SU-DHL-6 (cell line): ENCODE data around the gene PDE7B.
A peak's percentile ranks its signal among the peaks of the same experiment; 100 is the strongest.

ENCODE experiments used
- H2AFZ ChIP-seq: fragments of 200-600 bp; sonication (generic); 2 replicates; pipeline ENCODE4 v1.6.1; 2014; ENCODE audit warnings: low read depth, mild to moderate bottlenecking, moderate library complexity, mixed read lengths, antibody characterized with exemption, low read length; ENCODE audit not compliant: severe bottlenecking
- H3F3A ChIP-seq: fragments of 200-600 bp; shearing (Covaris generic); 2 replicates; pipeline ENCODE4 v1.6.0; 2016; ENCODE audit warnings: antibody characterized with exemption, mild to moderate bottlenecking; ENCODE audit not compliant: insufficient read depth
- H3K27ac ChIP-seq: fragments of 200-600 bp; sonication (generic); 2 replicates; pipeline ENCODE4 v1.5.1; 2016; ENCODE audit warnings: low read depth, mild to moderate bottlenecking, low read length, moderate library complexity, mixed read lengths
- H3K27me3 ChIP-seq: fragments of 200-600 bp; sonication (generic), shearing (Covaris generic); 2 replicates; pipeline ENCODE4 v1.6.0; 2014; ENCODE audit warnings: mild to moderate bottlenecking, low read length
- H3K36me3 ChIP-seq: fragments of 200-600 bp; sonication (generic); 2 replicates; pipeline ENCODE4 v1.6.1; 2014; ENCODE audit warnings: mild to moderate bottlenecking, low read length, mixed read lengths
- H3K4me2 ChIP-seq: fragments of 300-600, 200-600 bp; shearing (Covaris generic), sonication (generic); 2 replicates; pipeline ENCODE4 v1.6.0; 2014; ENCODE audit warnings: low read length, low read depth, mild to moderate bottlenecking; ENCODE audit not compliant: poor library complexity, severe bottlenecking
- H3K4me3 ChIP-seq: fragments of 200-600 bp; sonication (generic); 2 replicates; pipeline ENCODE4 v1.5.1; 2014; ENCODE audit warnings: antibody characterized with exemption, low read length, mild to moderate bottlenecking, mixed read lengths; ENCODE audit not compliant: insufficient read depth, poor library complexity, severe bottlenecking
- H3K79me2 ChIP-seq: fragments of 200-600 bp; sonication (generic); 2 replicates; pipeline ENCODE4 v1.6.1; 2014; ENCODE audit warnings: mild to moderate bottlenecking, low read length, moderate library complexity; ENCODE audit not compliant: insufficient read depth
- H3K9ac ChIP-seq: fragments of 200-600 bp; sonication (generic); 2 replicates; pipeline ENCODE4 v1.7.0; 2014; ENCODE audit warnings: mild to moderate bottlenecking, low read length
- H3K9me2 ChIP-seq: fragments of 200-600 bp; sonication (generic); replicated peaks from 2 replicates; pipeline ENCODE4 v1.6.1; 2014; ENCODE audit warnings: low read length; ENCODE audit not compliant: insufficient read depth
- H3K9me3 ChIP-seq: fragments of 200-600 bp; sonication (generic); 2 replicates; pipeline ENCODE4 v1.6.1; 2014; ENCODE audit warnings: low read length, mixed read lengths; ENCODE audit not compliant: insufficient read depth
- H4K20me1 ChIP-seq: fragments of 200-600 bp; sonication (generic); 2 replicates; pipeline ENCODE4 v1.6.1; 2014; ENCODE audit warnings: low read depth, mild to moderate bottlenecking, antibody characterized with exemption, low read length, moderate library complexity, mixed read lengths
- EZH2phosphoT487 ChIP-seq: fragments of 200-600 bp; sonication (generic), shearing (Covaris generic); conservative IDR thresholded peaks from 2 replicates; pipeline ENCODE4 v1.6.1; 2018; ENCODE audit warnings: mild to moderate bottlenecking, antibody characterized with exemption, low read length, moderate library complexity, mixed read lengths
- TF ChIP-seq, protein P1 (sequence below): fragments of 200-600 bp; sonication (generic); IDR thresholded peaks from one replicate; pipeline ENCODE4 v1.5.1; 2017; ENCODE audit warnings: antibody characterized with exemption, mild to moderate bottlenecking, low read length, moderate library complexity; ENCODE audit not compliant: insufficient read depth, poor library complexity, severe bottlenecking

Gene PDE7B

DNA sequence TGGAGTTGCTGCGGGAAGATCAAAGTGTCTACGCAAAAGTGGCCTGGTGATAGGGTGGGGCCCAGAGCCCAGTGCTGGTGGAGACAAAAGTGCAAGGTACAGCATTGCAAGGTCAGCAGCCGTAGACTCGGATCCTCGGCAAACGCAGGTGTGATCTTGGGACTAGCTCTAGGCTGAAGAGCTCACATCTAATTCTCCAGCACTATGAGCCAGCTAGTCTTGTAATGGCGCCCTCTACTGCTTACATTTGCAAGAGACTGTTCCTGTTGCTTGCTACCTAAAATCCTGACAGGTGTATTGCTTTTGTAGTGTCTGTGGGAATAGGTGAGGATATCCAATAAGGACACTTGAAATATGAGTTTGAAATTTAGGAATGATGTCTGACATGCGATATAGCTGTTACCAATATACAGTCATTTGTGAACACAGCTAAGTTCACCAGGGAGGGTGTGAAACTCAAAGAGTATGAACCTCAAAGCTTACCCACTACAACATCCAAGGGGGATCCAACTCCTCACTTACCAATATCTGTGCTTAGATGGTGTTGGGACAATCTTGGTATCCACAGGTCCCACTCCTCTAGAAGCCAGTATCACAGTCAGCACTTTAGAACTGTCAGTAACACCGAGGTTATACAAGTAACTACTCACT is 58.4 kb downstream of the PDE7B start:
- TF ChIP-seq, protein P1, sequence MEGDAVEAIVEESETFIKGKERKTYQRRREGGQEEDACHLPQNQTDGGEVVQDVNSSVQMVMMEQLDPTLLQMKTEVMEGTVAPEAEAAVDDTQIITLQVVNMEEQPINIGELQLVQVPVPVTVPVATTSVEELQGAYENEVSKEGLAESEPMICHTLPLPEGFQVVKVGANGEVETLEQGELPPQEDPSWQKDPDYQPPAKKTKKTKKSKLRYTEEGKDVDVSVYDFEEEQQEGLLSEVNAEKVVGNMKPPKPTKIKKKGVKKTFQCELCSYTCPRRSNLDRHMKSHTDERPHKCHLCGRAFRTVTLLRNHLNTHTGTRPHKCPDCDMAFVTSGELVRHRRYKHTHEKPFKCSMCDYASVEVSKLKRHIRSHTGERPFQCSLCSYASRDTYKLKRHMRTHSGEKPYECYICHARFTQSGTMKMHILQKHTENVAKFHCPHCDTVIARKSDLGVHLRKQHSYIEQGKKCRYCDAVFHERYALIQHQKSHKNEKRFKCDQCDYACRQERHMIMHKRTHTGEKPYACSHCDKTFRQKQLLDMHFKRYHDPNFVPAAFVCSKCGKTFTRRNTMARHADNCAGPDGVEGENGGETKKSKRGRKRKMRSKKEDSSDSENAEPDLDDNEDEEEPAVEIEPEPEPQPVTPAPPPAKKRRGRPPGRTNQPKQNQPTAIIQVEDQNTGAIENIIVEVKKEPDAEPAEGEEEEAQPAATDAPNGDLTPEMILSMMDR = peak; percentile 74
- no peak for TF ChIP-seq EZH2phosphoT487
- no peaks in the 10 kb centered on the region for H3K9me3 ChIP-seq
- H3F3A ChIP-seq = no peaks in the 10 kb centered on the region
- no peaks in the 10 kb centered on the region for H3K79me2 ChIP-seq
- no peak overlapping the region for H2AFZ ChIP-seq
- no peak overlapping the region for H3K4me3 ChIP-seq
- H3K9ac ChIP-seq = no peak overlapping the region
- no peaks in the 10 kb centered on the region for H4K20me1 ChIP-seq
- no peaks in the 10 kb centered on the region for H3K27me3 ChIP-seq
- no peaks in the 10 kb centered on the region for H3K9me2 ChIP-seq
- H3K36me3 ChIP-seq = no peaks in the 10 kb centered on the region
- no peak overlapping the region for H3K27ac ChIP-seq
- H3K4me2 ChIP-seq = no peak overlapping the region

- no peaks in the 10 kb centered on the region for H3F3A ChIP-seq
- H3K9me3 ChIP-seq = no peaks in the 10 kb centered on the region
- H3K9ac ChIP-seq = no peak overlapping the region
- H2AFZ ChIP-seq = no peak overlapping the region
- no peaks in the 10 kb centered on the region for H4K20me1 ChIP-seq
- no peak for TF ChIP-seq EZH2phosphoT487
- TF ChIP-seq, protein P1 = no peak
- no peaks in the 10 kb centered on the region for H3K79me2 ChIP-seq
- no peaks in the 10 kb centered on the region for H3K9me2 ChIP-seq
- no peaks in the 10 kb centered on the region for H3K27me3 ChIP-seq
- no peak overlapping the region for H3K4me2 ChIP-seq
- no peak overlapping the region for H3K27ac ChIP-seq
- H3K36me3 ChIP-seq = no peaks in the 10 kb centered on the region
- H3K4me3 ChIP-seq = no peak overlapping the region
These were observed 59.5 kb downstream of the PDE7B start for GRCh38 chr6:135910790-135911618.

DNA sequence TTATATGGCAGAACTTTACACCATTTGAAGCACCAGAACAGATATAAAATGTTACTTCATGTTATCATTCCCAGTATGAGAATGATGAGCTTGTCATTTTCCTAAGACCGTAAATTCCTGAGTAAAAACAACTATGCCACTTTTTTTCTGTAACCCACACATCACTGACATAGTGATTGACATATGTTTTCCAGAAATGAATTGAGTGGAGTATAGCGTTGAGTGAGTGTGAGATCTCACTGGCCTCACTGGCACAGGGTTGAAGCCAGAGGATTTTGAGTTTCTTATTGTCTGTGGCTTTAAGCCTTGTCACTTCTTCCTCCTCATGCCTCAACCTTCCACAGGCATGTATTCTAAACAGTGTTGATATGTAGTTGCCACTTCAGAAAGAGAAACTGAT is 62.3 kb downstream of the PDE7B start:
- H3K9ac ChIP-seq = no peak overlapping the region
- H3K9me3 ChIP-seq = no peaks in the 10 kb centered on the region
- H3K27me3 ChIP-seq = no peaks in the 10 kb centered on the region
- H3K79me2 ChIP-seq = no peaks in the 10 kb centered on the region
- TF ChIP-seq EZH2phosphoT487 = no peak
- TF ChIP-seq, protein P1 = no peak
- no peak overlapping the region for H2AFZ ChIP-seq
- H3K4me3 ChIP-seq = no peak overlapping the region
- H3K27ac ChIP-seq = no peak overlapping the region
- H3K9me2 ChIP-seq = no peaks in the 10 kb centered on the region
- H3F3A ChIP-seq = no peaks in the 10 kb centered on the region
- H3K4me2 ChIP-seq = no peak overlapping the region
- no peaks in the 10 kb centered on the region for H4K20me1 ChIP-seq
- no peaks in the 10 kb centered on the region for H3K36me3 ChIP-seq
